HepG2 (cell line): Measurements from ENCODE around the gene GNAI2. TPM values are rescaled to one million over a fixed set of nuclear protein-coding genes. Genes with fewer than 3 reads are reported as not detected.

Experiments
- EEA1 ChIP-seq: sonication (generic); formaldehyde crosslinking; IDR thresholded peaks from 2 replicates; pipeline ENCODE4 v1.5.1; 2020; ENCODE audit warnings: mild to moderate bottlenecking, missing genetic modification reagents, borderline replicate concordance
- ERF ChIP-seq: IDR thresholded peaks from 2 replicates; pipeline ENCODE4 v1.6.1; 2018; ENCODE audit warnings: missing biosample characterization, missing genetic modification reagents
- KAT8 ChIP-seq: IDR thresholded peaks from 2 replicates; pipeline ENCODE4 v1.6.1; 2016; ENCODE audit warnings: missing genetic modification reagents, missing compliant biosample characterization
- KLF16 ChIP-seq, 2 experiments: sonication (generic) in 1 of 2; formaldehyde crosslinking in 1 of 2; IDR thresholded peaks; 2 replicates each; pipeline versions ENCODE4 v1.6.1 to v1.8.0; 2016 to 2023; ENCODE audit warnings: missing genetic modification reagents in 2 of 2, missing compliant biosample characterization in 1 of 2
- MAF1 ChIP-seq: sonication (generic); formaldehyde crosslinking; IDR thresholded peaks from 2 replicates; pipeline ENCODE4 v1.5.0; 2020; ENCODE audit warnings: missing genetic modification reagents, borderline replicate concordance
- NONO ChIP-seq, 2 experiments: fragments of 450-650 bp in 1 of 2; sonication (generic) in 1 of 2; formaldehyde crosslinking in 1 of 2; IDR thresholded peaks in 1 of 2; conservative IDR thresholded peaks in 1 of 2; 2 replicates each; pipeline versions ENCODE4 v1.6.1 to v1.8.0; 2017 to 2022; ENCODE audit warnings: mild to moderate bottlenecking in 1 of 2, missing genetic modification reagents in 1 of 2, moderate library complexity in 1 of 2
- SMAD3 ChIP-seq: sonication (generic); formaldehyde crosslinking; IDR thresholded peaks from 2 replicates; pipeline ENCODE4 v1.4.0; 2020; ENCODE audit warnings: missing genetic modification reagents
- ZMAT3 ChIP-seq: sonication (generic); formaldehyde crosslinking; conservative IDR thresholded peaks from 2 replicates; pipeline ENCODE4 v1.7.0; 2021; ENCODE audit warnings: missing genetic modification reagents
- ZNF20 ChIP-seq: sonication (generic); formaldehyde crosslinking; IDR thresholded peaks from 2 replicates; pipeline ENCODE4 v1.4.0; 2020; ENCODE audit warnings: mild to moderate bottlenecking, moderate library complexity, missing genetic modification reagents
- ZNF251 ChIP-seq: sonication (generic); formaldehyde crosslinking; IDR thresholded peaks from 2 replicates; pipeline ENCODE4 v1.9.0; 2021; ENCODE audit warnings: mild to moderate bottlenecking, missing genetic modification reagents
- ZNF331 ChIP-seq: sonication (generic); formaldehyde crosslinking; IDR thresholded peaks from 2 replicates; pipeline ENCODE4 v1.4.0; 2020; ENCODE audit warnings: missing genetic modification reagents
- ZNF546 ChIP-seq: sonication (generic); formaldehyde crosslinking; conservative IDR thresholded peaks from 2 replicates; pipeline ENCODE4 v1.8.1; 2023; ENCODE audit warnings: mild to moderate bottlenecking, missing genetic modification reagents
- ZNF709 ChIP-seq: sonication (generic); formaldehyde crosslinking; IDR thresholded peaks from 2 replicates; pipeline ENCODE4 v1.5.0; 2020; ENCODE audit warnings: mild to moderate bottlenecking, missing genetic modification reagents
- polyA plus RNA-seq, 8 experiments: library from polyadenylated mRNA; depleted of rRNA in 3 of 8; stranded (reverse) in 7 of 8; unstranded in 1 of 8; fragments of >200 nt; fragmentation: Illumina TruSeq in 4 of 8; extraction: Trizol in 4 of 8; gene quantifications; 2 replicates each; pipeline versions ENCODE4 v1.2.1 to v1.2.3, GENCODE V29; 2011 to 2016; ENCODE audit warnings: low read depth in 4 of 8, missing spikeins in 1 of 8, mixed read lengths in 1 of 8; ENCODE audit not compliant: insufficient read depth in 1 of 8
- total RNA-seq, 5 experiments: library from RNA; depleted of rRNA; stranded (reverse); fragments of >200 nt; fragmentation: Illumina TruSeq; extraction: Trizol; gene quantifications; 2 replicates each; pipeline ENCODE4 v1.2.3, GENCODE V29; 2016; ENCODE audit warnings: low read depth in 1 of 5
- TF ChIP-seq, protein P1 (sequence below): sonication (generic); formaldehyde crosslinking; conservative IDR thresholded peaks from 2 replicates; pipeline ENCODE4 v1.5.0; 2020; ENCODE audit warnings: missing genetic modification reagents
- TF ChIP-seq, protein P2 (sequence below): sonication (generic); formaldehyde crosslinking; IDR thresholded peaks from 2 replicates; pipeline ENCODE4 v1.8.1; 2023; ENCODE audit warnings: missing genetic modification reagents, mild to moderate bottlenecking, borderline replicate concordance
- TF ChIP-seq, protein P3 (sequence below): sonication (generic); formaldehyde crosslinking; IDR thresholded peaks from 2 replicates; pipeline ENCODE4 v1.9.0; 2022; ENCODE audit warnings: missing genetic modification reagents, mild to moderate bottlenecking, borderline replicate concordance
- TF ChIP-seq, protein P4 (sequence below): sonication (generic); formaldehyde crosslinking; IDR thresholded peaks from 2 replicates; pipeline ENCODE4 v1.5.0; 2020; ENCODE audit warnings: mild to moderate bottlenecking, missing genetic modification reagents

The GNAI2 gene
- total and polyA plus RNA-seq, 2 of the 13 experiments (the other 11 are each of a cell fraction or from before 2014, with no cell fraction given), result 51.1 to 66.2 TPM

DNA sequence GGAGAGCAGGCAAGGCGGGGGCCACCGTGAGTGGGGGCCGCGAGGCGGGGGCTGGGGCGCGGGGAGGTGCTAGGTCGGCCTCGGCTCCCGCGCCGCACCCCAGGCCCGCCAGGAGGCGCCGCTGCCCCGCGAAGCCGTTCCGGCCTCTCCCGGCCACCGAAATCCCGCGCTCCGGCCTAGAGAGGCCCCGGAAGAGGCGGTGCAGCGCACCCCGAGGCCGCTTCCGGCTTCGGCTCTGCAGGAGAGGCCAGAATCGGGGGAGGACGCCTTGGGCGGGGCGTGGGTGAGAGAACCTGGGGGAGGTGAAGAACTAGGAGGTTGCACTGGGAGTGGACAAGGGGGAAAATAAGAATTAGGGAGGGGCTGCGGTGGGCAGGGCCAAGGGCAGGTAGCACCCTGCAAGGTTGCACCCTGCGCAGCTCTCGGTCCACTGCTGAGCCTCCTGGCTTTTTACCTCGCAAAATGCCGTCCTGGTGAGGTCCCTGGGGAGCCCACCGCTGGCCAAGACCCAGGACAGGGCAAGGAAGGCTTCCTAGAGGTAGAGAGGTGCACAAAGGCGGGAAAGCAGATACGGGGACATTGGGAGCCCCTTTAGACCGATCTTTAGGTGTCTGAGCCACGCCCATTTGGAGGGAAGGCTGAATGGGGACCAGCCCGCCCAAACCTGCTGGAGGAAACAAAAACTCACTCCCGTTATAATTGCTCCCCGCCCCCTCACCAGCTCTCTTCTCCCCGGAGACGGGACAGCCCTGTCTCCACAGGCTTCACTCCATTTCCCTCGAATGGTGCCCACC lies 8.4 kb upstream of the GNAI2 start (continued):
- TF ChIP-seq, protein P1, sequence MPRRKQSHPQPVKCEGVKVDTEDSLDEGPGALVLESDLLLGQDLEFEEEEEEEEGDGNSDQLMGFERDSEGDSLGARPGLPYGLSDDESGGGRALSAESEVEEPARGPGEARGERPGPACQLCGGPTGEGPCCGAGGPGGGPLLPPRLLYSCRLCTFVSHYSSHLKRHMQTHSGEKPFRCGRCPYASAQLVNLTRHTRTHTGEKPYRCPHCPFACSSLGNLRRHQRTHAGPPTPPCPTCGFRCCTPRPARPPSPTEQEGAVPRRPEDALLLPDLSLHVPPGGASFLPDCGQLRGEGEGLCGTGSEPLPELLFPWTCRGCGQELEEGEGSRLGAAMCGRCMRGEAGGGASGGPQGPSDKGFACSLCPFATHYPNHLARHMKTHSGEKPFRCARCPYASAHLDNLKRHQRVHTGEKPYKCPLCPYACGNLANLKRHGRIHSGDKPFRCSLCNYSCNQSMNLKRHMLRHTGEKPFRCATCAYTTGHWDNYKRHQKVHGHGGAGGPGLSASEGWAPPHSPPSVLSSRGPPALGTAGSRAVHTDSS (CRISPR knock-in tag), result no peak
- TF ChIP-seq ZNF546 (CRISPR knock-in tag), result peak; percentile 80; the same call in 1 of the 2 replicates
- TF ChIP-seq KLF16 (CRISPR knock-in tag; IDR thresholded peaks at IDR 0.05), result peak in 1 of 2 experiments; percentile 91; a peak in 1 of 4 replicates
- TF ChIP-seq ERF (CRISPR knock-in tag), result peak; percentile 92
- TF ChIP-seq ZNF331, result peak; percentile 70
- TF ChIP-seq, protein P2, sequence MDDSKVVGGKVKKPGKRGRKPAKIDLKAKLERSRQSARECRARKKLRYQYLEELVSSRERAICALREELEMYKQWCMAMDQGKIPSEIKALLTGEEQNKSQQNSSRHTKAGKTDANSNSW, result no peak
- no peak for TF ChIP-seq MAF1
- TF ChIP-seq ZMAT3 (CRISPR knock-in tag), result 0 out of 2 replicates have a peak, but pooled peaks have one; percentile 47
- no peak for TF ChIP-seq ZNF20 (CRISPR knock-in tag)
- no peak for TF ChIP-seq ZNF251
- TF ChIP-seq, protein P3, sequence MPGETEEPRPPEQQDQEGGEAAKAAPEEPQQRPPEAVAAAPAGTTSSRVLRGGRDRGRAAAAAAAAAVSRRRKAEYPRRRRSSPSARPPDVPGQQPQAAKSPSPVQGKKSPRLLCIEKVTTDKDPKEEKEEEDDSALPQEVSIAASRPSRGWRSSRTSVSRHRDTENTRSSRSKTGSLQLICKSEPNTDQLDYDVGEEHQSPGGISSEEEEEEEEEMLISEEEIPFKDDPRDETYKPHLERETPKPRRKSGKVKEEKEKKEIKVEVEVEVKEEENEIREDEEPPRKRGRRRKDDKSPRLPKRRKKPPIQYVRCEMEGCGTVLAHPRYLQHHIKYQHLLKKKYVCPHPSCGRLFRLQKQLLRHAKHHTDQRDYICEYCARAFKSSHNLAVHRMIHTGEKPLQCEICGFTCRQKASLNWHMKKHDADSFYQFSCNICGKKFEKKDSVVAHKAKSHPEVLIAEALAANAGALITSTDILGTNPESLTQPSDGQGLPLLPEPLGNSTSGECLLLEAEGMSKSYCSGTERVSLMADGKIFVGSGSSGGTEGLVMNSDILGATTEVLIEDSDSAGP, result peak; percentile 93; the same call in 1 of the 2 replicates
- no peak for TF ChIP-seq EEA1
- TF ChIP-seq SMAD3 (CRISPR knock-in tag), result peak; percentile 89
- TF ChIP-seq ZNF709 (CRISPR knock-in tag), result no peak
- no peak for TF ChIP-seq NONO (IDR thresholded peaks at IDR 0.05)
- peak; percentile 86 for TF ChIP-seq NONO (CRISPR knock-in tag; conservative IDR thresholded peaks at IDR 0.05)
- TF ChIP-seq, protein P4, sequence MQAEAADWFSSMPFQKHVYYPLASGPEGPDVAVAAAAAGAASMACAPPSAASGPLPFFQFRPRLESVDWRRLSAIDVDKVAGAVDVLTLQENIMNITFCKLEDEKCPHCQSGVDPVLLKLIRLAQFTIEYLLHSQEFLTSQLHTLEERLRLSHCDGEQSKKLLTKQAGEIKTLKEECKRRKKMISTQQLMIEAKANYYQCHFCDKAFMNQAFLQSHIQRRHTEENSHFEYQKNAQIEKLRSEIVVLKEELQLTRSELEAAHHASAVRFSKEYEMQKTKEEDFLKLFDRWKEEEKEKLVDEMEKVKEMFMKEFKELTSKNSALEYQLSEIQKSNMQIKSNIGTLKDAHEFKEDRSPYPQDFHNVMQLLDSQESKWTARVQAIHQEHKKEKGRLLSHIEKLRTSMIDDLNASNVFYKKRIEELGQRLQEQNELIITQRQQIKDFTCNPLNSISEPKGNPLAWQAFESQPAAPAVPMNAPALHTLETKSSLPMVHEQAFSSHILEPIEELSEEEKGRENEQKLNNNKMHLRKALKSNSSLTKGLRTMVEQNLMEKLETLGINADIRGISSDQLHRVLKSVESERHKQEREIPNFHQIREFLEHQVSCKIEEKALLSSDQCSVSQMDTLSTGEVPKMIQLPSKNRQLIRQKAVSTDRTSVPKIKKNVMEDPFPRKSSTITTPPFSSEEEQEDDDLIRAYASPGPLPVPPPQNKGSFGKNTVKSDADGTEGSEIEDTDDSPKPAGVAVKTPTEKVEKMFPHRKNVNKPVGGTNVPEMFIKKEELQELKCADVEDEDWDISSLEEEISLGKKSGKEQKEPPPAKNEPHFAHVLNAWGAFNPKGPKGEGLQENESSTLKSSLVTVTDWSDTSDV (CRISPR knock-in tag), result no peak
- peak; percentile 97 for TF ChIP-seq KAT8 (CRISPR knock-in tag)
